GM21423 (cell line): Measurements from ENCODE around the gene IFI6.
"Not testable (repeated sequence)": the region's sequence is repeated elsewhere in the genome, so short reads cannot be mapped to it uniquely, and the experiment has no call there.

Source experiments
- ATAC-seq: cut with Tn5 transposase; IDR thresholded peaks from one replicate; pipeline ENCODE4 v1.9.1; 2021; ENCODE audit warnings: mild to moderate bottlenecking, moderate library complexity; ENCODE audit not compliant: unreplicated experiment

IFI6 gene, protein sequence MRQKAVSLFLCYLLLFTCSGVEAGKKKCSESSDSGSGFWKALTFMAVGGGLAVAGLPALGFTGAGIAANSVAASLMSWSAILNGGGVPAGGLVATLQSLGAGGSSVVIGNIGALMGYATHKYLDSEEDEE

DNA sequence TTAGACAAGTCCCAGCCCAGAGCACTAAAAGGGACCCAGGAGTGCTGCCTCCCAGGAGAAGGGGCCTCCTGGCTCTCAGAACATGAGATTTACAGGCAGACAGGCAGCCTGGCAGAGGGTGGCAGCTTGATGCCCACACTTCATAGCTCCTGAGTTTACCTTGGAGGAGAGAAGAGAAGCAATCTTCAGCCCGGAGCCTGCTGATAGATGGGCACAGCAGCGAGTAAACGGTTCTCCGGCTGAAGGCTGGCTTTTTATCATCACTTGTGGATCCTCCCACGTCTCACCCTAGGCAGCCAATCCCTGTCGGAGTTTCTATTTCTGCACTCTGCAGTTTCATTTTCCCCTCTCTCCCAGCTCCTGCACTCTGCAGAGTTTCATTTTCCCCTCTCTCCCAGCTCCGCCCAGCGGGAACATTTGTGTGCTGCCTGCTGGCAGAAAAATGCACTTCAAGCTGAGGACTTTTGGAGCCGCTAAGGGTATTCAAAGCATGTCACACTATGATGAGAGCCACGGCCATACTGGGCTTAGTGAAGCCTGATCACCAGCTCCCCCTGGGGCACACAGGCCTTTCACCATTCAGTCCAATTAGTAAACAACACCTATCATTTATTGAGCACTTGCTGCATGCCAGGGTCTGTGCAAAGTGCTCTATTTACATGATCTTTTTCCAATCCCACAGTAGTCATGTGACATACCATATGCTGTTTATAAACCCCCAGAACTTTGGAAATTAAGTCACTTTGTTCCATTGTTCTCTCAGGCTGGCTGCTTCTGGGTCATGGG, at the start of gene IFI6:
TSS of gene IFI6 (minus strand) at position 229 of the 786 bp plus-strand sequence. CDS start 2,878 bp downstream, outside the sequence.
- peak; percentile 87 for ATAC-seq

DNA sequence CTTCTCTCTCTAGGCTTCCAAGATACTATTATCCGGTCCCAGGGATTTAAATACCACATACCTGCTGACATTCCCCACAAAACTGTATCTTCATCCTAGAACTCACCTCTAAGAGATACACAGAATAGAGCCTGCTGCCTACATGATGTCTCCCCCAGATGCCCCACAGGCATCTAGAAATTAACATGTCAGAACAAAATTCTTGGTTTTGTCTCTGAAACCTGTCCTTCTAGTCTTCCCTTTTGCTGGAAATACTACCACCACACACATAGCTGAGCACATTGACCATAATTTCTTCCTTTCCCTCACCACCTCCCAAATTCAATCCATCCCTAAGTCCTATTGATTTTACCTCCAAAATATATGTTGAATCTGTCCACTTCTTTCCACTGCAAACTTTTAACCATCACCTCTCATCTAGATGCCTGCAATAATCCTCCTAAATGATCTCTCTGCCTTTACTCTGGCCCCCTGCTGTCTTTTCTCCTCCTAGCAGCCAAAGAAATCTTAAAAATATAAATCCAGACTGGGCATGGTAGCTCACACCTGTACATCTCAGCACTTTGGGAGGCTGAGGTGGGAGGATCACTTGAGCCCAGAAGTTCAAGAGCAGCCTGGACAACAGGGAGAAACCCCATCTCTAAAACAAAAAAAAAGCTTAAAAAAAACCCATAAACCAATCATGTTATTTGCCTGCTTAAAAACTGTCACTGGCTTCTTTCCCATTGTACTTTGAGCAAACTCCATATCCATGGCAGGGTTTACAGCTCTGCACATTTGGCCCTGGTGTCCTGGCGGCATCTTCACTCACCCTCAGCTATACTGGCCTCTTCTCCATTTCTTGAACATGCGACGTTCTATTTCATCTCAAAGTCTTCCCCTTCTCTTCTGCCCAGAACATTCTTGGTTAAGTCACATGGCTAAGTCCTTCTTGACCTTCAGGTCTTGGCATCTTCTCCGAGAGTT, 47.6 kb upstream of the IFI6 start:
- no peak for ATAC-seq

DNA sequence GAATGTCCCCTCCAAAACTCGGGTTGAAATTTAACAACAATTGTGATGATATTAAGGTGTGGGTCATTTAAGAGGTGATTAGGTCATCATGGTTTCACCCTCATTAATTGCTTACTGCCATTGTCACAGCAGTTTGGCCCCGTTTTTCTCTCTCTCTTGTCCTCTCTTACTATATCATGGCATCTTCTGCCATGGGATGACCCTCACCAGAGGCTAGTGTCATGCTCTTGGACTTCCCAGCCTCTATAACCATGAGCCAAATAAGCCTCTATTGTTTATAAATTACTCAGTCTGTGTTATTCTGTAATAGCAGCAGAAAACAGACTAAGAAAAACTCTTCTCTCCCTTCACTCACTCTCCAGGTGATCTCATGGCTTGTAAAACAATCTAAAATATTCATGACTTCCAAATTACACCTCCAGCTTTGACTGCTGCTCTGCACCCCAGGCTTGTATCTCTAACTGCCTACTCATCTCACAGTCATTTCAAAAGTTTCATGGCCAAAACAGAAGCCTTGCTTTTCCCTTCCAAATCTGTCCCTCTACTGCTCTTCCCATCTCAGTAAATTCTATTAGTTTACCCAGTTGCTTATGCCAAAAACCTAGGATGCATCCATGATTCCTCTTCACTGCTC, 44.4 kb upstream of the IFI6 start:
- ATAC-seq, result no peak

DNA sequence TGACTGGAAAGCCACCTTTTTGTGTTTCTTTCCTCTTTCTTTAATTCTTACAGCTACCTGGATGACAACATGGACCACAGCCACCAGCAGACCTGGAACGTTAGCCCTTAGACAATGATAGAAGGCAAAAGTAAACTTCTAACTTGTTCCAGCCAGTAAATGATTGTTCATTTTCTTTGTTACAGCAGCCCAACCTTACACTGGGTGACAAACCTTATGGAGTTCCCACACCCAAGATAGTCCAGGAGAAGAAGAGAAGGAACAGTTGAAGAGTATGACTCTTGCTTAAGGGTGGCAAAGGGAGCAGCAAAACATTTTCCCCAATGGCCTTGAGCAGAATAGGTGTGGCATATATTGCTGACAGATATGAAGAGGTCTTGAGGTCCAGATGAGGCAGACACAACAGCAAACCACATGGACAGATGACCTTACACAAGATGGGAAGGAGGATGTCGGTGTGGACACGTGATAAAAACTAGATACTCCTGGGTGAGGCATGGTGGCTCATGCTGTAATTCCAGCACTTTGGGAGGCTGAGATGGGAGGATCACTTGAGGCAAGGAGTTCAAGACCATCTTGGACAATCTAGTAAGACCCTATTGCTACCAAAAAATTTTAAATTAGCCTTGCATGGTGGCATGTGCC, 42.0 kb upstream of the IFI6 start:
- ATAC-seq, result no peak

DNA sequence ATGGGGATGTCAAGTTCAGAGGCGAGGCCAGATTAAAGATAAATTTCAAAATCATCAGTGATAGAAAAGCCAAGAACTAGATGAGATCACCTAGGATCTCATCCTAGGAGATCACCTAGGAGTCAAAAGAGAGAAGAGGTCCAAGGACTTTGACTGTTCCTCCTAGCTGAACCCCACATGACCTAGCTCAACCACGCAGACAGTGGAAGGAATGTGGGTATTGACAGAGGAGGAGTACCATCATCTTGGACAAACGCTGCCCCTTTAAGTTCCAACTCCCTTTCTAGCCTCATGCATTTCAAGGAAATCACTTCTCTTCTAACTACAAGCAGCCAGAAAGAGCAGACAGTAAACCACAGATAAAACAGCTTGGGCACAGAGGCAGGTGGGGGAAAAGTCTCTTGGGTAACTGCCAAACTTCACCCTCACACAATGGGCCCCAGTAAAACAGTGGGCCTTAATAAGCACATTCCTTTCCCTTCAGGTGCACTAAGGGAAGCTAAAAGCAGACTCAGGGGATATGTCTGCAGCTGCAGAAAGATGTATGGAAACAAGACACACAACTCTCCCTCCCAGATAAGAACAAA, 41.2 kb upstream of the IFI6 start:
- ATAC-seq, result no peak

DNA sequence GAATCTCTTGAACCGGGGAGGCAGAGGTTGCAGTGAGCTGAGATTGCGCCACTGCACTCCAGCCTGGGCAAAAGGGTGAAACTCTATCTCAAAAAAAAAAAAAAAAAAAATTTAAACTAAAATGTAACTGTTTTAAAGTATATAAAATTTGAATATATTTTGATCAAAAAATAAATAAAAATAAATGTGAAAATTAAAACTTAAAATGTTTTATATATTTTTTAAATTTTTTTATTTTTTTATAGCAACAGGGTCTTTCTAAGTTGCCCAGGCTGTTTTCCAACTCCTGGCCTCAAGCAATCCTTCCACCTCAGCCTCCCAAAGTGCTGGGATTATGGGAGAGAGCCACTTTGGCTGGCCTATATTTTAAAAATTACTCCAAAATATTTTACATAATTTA, 38.6 kb upstream of the IFI6 start:
- no peak for ATAC-seq

DNA sequence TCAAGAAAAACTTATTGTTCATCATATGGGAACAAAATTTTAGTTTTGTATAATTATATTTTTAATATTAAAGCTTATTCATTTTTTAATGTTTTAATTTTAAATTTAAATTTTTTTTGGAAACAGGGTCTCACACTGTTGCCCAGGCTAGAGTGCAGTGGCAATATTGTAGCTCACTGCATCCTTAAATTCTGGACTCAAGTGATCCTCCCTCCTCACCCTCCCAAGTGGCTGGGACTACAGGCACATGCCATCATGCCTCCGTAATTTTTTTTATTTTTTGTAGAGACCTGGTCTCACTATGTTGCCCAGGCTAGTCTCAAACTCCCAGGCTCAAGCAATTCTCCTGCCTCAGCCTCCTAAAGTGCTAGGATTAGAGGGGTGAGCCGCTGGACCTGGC, 33.6 kb upstream of the IFI6 start:
- ATAC-seq, result no peak

DNA sequence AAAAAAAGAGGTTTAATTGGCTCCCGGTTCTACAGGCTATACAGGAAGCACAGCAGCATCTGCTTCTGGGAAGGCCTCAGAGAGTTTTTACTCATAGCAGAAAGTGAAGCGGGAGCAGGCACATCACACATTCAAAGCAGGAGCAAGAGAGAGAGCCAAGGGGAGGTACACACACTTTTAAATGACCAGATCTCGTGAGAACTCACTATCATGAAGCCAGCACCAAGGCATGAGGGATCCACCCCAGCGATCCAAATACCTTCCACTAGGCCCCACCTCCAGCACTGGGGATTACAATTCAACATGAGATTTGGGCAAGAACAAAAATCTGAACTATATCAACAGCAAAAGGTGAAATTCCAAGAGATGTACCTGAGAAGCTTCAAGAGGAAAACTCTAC, 33.0 kb upstream of the IFI6 start:
- ATAC-seq, result no peak

DNA sequence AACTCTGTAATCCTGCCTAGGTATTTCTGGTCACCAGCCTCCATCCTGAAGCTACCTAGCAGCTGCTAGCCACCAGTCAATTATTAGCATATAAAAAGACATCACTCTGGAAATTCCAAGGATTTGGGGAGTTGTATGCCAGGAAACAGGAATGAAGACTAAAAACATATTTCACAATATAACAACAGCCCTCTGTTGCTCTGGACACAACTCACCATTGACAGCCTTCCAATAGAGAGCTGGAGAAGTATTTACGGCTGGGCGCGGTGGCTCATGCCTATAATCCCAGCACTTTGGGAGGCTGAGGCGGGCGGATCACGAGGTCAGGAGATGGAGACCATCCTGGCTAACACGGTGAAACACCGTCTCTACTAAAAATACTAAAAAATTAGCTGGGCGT, 24.8 kb upstream of the IFI6 start:
- ATAC-seq, result not testable (repeated sequence)

DNA sequence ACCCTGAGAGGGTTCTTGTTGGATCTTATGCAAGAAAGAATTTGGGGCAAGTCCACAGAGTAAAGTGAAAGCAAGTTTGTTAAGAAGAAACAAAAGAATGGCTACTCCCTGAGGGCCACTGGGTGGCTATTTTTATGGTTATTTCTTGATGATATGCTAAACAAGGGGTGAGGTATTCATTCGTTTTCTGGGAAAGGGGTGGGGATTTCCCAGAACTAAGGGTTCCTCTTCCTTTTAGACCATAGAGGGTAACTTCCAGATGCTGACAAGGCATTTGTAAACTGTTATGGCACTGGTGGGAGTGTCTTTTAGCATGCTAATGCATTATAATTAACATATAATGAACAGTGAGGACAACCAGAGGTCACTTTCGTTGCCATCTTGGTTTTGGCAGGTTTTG, 18.2 kb upstream of the IFI6 start:
- ATAC-seq, result no peak

DNA sequence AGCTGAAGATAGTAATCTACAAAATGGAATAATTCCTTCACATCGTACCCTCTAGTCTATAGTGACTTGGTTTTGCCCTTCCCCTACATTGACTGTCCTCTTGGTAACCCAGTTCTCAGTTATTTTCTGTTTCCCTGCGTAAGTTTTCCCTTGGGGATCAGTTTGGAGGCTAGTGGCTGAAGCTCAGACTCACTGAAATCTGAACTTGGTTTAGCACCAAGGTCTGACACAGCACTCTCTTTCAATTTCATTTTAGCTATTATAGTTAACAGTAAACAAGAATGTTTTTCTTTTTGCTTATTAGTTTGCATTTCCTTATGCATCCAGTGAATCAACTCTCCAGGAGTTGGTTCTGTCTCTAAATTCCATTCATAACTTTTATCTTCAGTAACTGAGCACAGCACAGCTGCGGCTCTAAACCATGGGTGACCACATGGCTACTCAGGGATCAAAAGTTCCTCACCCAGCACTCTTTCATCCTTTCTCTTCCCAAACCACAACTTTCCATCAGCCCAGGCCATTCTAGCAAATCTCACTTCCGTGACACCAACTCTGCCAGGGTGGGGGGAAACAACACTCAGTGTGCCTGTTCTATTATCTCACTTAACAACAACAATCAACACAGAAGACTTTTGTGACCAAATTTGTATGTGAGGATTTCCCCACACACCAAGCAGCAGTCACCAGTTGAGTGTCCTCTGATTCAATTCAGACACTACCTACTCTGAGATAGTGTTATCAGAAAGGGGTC, 17.6 kb upstream of the IFI6 start:
- no peak for ATAC-seq

DNA sequence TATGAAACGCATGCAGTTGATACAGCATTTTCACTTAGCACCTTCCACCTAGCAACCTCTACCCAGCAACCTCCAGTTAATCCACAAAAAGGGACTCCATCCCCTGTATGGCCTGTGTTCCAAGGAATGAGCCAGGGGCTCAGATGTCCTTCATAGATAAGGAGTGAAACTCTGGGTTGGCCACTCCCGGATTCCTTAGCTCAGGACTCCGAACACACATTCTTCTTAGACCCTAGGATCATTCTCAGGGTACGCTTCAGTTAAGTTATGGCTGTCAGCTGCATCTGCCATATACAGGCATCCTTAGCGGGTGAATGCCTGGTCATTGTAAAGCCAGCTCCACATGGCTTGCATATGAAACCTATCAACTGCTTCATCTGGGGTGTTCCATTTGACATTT, 15.9 kb upstream of the IFI6 start:
- ATAC-seq, result no peak

DNA sequence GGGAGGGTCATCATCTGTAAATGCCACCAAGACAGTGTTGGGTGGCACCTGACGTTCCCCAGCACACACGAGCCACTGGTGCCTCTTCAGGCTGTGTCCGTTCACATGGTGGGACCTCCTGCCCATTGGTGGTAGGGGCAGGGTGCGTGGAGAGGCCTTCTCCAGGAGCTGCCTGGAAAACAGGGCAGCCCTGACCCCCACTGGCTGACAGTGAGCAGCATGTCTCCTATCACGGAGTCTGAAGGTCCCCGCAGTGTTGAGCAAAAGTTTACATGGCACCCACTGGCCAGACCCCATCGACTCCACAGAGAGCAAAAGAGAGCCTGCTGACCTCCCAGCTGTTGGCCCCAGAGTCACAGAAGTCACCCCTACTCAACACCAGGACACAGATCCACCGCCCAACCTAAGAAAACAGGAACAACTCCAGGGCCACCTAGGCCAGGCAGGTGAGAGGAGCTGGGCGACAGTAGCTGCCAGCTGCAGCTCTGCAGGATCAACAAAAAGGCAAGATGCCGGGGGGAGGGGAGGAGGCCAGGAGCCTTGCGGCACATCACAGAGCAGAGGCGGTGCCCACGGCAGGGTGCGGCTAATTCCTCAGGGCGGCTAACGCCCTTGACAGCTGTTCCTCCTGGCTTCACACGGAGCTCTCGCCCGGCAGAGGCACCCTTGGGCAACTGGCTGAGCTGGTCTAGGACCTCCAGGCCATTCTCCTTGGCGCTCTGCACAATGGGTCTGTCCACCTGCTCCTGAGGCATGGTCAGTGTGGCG, 14.4 kb upstream of the IFI6 start:
- ATAC-seq, result no peak

DNA sequence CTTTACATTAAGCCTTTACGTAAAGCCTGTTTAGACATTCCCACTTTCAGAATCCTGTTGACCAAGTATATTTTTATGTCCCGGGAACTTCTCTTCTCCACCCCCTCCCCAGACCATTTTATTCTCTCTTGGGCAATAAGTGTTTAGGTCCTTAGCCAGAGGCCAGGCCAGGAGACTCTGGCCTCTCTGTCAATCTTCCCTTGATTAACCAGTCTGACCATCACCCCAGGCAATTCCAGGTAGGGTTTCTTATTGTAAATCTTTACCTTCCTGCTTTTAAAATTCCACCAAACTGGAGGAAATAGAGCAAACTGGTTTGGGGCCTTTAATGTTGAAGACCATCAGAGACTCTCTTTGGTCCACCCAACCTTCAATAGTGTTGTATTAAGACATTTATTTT, 12.2 kb upstream of the IFI6 start:
- ATAC-seq, result no peak

DNA sequence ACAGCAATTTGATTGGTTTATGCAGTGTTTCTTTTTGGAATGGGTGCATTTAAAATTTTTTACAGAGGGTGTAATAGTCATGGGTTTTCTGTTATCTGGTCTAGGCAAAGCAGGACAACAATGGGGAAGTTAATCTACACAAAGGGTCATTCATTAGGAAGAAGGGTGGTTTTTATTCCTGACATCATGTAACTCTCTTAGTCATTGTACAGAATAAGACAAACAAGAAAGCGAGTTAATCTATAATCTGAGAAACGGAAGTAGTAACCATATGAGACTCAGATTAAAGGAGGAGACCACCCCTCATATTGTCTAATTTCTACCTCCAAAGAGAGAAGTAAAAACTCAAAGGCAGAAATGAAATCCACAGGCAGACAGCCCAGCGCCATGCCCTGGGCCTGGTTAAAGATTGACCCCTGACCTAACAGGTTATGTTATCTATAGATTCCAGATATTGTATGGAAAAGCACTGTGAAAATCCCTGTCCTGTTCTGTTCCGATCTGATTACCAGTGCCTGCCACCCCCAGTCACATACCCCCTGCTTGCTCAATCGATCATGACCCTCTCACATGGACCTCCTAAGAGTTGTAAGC, 10.5 kb upstream of the IFI6 start:
- ATAC-seq, result no peak

DNA sequence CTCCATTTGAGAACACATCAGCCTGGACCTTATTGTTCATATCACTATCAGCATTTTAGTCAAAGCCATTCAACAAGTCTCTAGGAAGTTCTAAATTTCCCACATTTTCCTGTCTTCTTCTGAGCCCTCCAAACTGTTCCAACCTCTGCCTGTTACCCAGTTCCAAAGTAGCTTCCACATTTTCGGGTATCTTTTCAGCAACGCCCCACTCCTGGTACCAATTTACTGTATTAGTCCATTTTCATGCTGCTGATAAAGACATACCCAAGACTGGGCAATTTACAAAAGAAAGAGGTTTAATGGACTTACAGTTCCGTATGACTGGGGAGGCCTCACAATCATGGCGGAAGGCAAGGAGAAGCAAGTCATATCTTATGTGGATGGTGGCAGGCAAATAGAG, 9.6 kb upstream of the IFI6 start:
- not testable (repeated sequence) for ATAC-seq

DNA sequence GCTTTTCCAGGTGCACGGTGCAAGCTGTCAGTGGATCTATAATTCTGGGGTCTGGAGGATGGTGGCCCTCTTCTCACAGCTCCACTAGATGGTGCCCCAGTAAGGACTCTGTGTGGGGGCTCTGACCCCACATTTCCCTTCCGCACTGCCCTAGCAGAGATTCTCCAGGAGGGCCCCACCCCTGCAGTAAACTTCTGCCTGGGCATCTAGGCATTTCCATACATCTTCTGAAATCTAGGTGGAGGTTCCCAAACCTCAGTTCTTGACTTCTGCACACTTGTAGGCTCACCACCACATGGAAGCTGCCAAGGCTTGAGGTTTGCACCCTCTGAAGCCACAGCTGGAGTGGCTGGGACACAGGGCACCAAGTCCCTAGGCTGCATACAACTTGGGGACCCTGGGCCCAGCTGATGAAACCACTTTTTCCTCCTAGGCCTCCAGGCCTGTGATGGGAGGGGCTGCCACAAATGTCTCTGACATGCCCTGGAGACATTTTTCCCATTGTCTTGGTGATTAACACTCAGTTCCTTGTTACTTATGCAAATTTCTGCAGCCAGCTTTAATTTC, 8.3 kb upstream of the IFI6 start:
- not testable (repeated sequence) for ATAC-seq

DNA sequence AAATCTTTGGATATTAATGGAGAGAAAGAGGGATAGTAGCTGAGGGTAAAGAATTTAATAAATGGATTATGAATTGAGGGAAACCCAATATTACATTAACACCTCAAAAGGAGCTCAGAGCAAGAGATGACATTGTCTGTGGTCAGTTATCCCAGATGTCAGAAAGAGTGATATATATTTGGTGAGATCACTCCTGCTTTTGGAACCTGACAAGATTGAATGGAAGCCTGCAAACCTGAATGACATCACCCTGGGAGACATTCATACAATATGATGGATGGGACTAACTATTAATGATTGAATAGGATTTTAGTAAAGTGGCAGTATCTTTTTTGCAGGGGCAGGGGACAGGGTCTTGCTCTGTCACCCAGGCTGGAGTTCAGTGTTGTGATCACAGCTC, 6.8 kb upstream of the IFI6 start:
- no peak for ATAC-seq
